Measurements from ENCODE around the gene STX10.

- no peak for TF ChIP-seq EZH2phosphoT487 (IDR thresholded peaks at IDR 0.05)
- TF ChIP-seq, protein P1, sequence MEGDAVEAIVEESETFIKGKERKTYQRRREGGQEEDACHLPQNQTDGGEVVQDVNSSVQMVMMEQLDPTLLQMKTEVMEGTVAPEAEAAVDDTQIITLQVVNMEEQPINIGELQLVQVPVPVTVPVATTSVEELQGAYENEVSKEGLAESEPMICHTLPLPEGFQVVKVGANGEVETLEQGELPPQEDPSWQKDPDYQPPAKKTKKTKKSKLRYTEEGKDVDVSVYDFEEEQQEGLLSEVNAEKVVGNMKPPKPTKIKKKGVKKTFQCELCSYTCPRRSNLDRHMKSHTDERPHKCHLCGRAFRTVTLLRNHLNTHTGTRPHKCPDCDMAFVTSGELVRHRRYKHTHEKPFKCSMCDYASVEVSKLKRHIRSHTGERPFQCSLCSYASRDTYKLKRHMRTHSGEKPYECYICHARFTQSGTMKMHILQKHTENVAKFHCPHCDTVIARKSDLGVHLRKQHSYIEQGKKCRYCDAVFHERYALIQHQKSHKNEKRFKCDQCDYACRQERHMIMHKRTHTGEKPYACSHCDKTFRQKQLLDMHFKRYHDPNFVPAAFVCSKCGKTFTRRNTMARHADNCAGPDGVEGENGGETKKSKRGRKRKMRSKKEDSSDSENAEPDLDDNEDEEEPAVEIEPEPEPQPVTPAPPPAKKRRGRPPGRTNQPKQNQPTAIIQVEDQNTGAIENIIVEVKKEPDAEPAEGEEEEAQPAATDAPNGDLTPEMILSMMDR (IDR thresholded peaks at IDR 0.05): no peak
Observed at GRCh38 chr19:13162724-13163608, 12.8 kb upstream of the STX10 start.
